ENCODE results near the gene SUGCT. TPM values are rescaled to one million over a fixed set of nuclear protein-coding genes. Genes with fewer than 3 reads are reported as not detected.

SUGCT gene
- total and polyA plus RNA-seq, 3 experiments from 2014 or later = 1.1 to 1.4 (median 1.3) TPM

DNA sequence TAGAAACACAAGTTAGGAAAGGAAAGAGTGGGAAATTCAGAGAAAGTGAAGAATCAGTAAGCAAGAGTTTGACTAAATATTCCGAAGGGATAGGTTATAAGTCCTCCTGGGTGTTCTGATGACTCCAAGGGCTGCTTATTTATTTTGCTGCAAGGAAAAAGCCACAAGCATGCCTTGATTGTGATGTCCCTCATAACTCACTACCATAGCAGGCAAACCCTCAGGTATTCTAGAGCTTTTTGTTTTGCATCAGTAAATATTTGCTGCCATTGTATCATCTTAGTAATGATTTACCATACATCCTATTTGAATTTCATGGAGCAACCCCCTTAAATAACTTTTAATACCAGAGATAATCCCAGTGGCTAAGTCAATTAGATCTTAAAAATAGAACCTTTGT, 688.1 kb downstream of the SUGCT start:
- Mint-ChIP-seq H3K4me3 (no peak overlapping the region), H3K27ac (no peak overlapping the region), H3K4me1 (no peaks in the 10 kb centered on the region), H3K9me3 (peaks cover 13 to 29% (median 19%) of the 10 kb centered on the region in 5 donors), H3K27me3 (peaks cover 0 to 2% of the 10 kb centered on the region in 2 donors), H3K36me3 (no peaks in the 10 kb centered on the region)
- H3K27ac ChIP-seq (ENCODE audit: low read depth, low read length) = no peak overlapping the region
- DNase-seq = no peak
- ChIA-PET CTCF (no interaction called here), POLR2A (no interaction called here)
- no peaks in the 10 kb centered on the region for H3K27me3 ChIP-seq (ENCODE audit: insufficient read depth, low read length, poor library complexity, severe bottlenecking)
- H3K4me1 ChIP-seq (ENCODE audit: insufficient read depth, low read length) = no peaks in the 10 kb centered on the region
- no peaks in the 10 kb centered on the region for H3K9me3 ChIP-seq (ENCODE audit: low read length)
- no peaks in the 10 kb centered on the region for H3K36me3 ChIP-seq (ENCODE audit: insufficient read depth, low read length)
- no peak overlapping the region for H3K4me3 ChIP-seq (ENCODE audit: low read length)

DNA sequence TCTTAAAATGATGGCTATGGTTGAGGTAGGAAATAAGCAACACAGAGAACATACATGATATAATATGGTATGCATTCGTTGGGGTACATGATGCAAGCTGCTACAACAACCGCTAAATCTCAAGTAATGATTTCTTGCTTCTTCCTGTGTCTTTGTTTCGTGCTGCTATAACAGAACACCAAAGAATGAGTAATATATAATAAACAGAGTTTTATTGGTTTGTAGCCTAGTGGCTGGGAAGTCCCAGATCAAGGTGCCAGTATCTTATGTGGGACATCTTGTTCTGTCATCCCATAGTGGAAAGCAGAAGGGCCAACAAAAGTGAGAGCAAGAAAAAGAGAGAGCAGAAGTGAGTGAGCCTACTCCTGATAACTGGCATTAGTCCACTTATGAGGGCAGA, 689.7 kb downstream of the SUGCT start:
- Histone ChIP-seq H3K4me1 (ENCODE audit: insufficient read depth, low read length) (no peaks in the 10 kb centered on the region), H3K9me3 (ENCODE audit: low read length) (no peaks in the 10 kb centered on the region), H3K27me3 (ENCODE audit: insufficient read depth, low read length, poor library complexity, severe bottlenecking) (no peaks in the 10 kb centered on the region), H3K4me3 (ENCODE audit: low read length) (no peak overlapping the region), H3K27ac (ENCODE audit: low read depth, low read length) (no peak overlapping the region), H3K36me3 (ENCODE audit: insufficient read depth, low read length) (no peaks in the 10 kb centered on the region)
- no peak for DNase-seq
- no peak overlapping the region for H3K27ac Mint-ChIP-seq
- H3K36me3 Mint-ChIP-seq = no peaks in the 10 kb centered on the region
- POLR2A ChIA-PET = no interaction called here
- CTCF ChIA-PET = no interaction called here
- H3K9me3 Mint-ChIP-seq = peaks cover 13 to 29% (median 15%) of the 10 kb centered on the region in 5 donors
- peaks cover 0 to 2% of the 10 kb centered on the region in 2 donors for H3K27me3 Mint-ChIP-seq
- no peak overlapping the region for H3K4me3 Mint-ChIP-seq
- H3K4me1 Mint-ChIP-seq = no peaks in the 10 kb centered on the region

DNA sequence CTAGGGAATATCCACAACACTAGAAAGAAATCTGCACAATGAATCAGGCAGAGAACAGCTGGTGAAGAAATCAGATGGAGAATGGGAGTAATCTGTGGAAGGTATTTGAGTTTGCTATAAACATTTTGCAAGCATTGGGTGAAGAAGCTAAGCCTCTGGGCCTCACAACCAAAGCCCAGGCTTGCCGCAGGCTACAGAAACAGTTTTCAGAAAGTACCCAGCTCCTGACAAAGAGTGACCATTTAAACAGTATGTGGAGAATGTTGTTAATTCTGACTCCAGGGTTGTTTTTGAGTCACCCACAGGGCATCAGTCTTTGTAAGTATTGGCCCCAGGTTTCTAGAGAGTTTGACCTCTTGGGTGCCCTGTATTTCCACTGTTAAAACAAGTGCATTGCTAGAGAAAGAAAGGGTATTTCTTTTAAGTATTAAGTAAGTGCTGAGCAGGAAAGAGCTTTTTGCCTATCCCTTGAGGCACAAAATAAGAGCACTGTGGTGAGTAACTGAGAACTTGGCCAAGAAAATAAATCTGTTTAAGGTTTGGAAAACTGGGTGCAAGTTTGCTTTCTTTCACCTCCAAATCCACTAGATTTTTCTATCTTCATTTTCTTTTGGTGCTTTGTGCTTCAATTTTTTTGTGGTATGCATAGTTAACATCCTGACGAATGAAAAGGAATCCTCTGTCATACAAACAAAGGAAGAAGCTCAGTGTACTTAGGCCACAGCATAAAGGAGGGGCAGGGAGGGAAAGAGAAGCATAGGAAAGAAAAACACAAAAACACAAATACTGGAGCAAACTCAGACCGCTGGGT, 691.8 kb downstream of the SUGCT start:
- Mint-ChIP-seq H3K36me3 (no peaks in the 10 kb centered on the region), H3K27ac (no peak overlapping the region), H3K4me3 (no peak overlapping the region), H3K27me3 (peaks cover 0 to 2% of the 10 kb centered on the region in 2 donors), H3K9me3 (peaks cover 15 to 38% (median 25%) of the 10 kb centered on the region in 5 donors), H3K4me1 (no peaks in the 10 kb centered on the region)
- ChIA-PET POLR2A (no interaction called here), CTCF (no interaction called here)
- H3K4me1 ChIP-seq (ENCODE audit: insufficient read depth, low read length) = no peaks in the 10 kb centered on the region
- DNase-seq = no peak
- no peaks in the 10 kb centered on the region for H3K9me3 ChIP-seq (ENCODE audit: low read length)
- H3K27me3 ChIP-seq (ENCODE audit: insufficient read depth, low read length, poor library complexity, severe bottlenecking) = no peaks in the 10 kb centered on the region
- no peaks in the 10 kb centered on the region for H3K36me3 ChIP-seq (ENCODE audit: insufficient read depth, low read length)
- no peak overlapping the region for H3K27ac ChIP-seq (ENCODE audit: low read depth, low read length)
- no peak overlapping the region for H3K4me3 ChIP-seq (ENCODE audit: low read length)

DNA sequence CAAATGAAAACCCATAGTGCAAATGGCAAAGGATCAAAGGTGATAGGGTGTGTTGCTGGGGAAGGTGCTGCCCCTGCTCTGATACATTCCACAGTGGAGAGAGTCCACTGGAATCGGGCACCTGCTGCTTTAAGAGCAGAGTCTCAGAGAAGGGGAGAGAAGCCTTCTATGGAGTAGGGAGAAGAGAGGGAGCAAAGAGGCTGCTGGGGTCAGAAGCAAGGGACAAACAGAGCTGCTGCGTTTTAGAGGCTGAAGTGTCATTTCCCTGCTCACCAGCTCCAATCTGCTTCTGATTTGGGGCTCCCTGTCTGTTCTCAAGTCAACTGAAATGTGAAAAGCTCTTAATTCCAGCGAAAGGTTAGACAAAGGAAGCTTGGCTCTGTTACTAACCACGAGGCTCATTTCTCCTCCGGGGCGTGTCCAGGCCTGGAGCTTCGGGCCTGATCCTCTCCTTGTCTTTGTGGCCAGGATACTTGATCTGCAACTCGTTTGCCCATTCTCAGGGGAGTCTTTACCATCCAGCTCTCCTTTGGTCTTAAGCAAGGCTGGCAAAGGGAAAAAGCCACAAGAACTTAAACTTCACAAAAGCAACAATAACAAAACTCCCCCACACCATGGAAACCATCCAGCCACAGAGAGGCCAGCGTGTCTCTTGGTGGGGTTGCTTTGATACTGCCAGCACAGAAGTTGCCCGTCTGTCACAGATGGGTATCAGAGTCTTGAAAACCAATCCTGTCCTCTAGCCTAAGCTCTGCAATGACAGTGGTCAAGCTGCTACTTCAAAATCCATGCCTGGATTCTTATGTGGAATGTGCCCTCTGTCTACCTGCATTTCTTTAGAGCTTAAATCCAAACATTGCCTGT, 692.6 kb downstream of the SUGCT start:
- H3K27me3 ChIP-seq (ENCODE audit: insufficient read depth, low read length, poor library complexity, severe bottlenecking) = no peaks in the 10 kb centered on the region
- no peaks in the 10 kb centered on the region for H3K36me3 ChIP-seq (ENCODE audit: insufficient read depth, low read length)
- H3K27ac ChIP-seq (ENCODE audit: low read depth, low read length) = no peak overlapping the region
- H3K9me3 ChIP-seq (ENCODE audit: low read length) = no peaks in the 10 kb centered on the region
- H3K4me1 ChIP-seq (ENCODE audit: insufficient read depth, low read length) = no peaks in the 10 kb centered on the region
- H3K27me3 Mint-ChIP-seq = peaks cover 0 to 2% of the 10 kb centered on the region in 2 donors
- H3K36me3 Mint-ChIP-seq = no peaks in the 10 kb centered on the region
- ChIA-PET POLR2A (no interaction called here), CTCF (no interaction called here)
- peaks cover 14 to 34% (median 22%) of the 10 kb centered on the region in 5 donors for H3K9me3 Mint-ChIP-seq
- no peak overlapping the region for H3K4me3 ChIP-seq (ENCODE audit: low read length)
- no peak overlapping the region for H3K27ac Mint-ChIP-seq
- DNase-seq = no peak
- no peaks in the 10 kb centered on the region for H3K4me1 Mint-ChIP-seq
- H3K4me3 Mint-ChIP-seq = no peak overlapping the region

DNA sequence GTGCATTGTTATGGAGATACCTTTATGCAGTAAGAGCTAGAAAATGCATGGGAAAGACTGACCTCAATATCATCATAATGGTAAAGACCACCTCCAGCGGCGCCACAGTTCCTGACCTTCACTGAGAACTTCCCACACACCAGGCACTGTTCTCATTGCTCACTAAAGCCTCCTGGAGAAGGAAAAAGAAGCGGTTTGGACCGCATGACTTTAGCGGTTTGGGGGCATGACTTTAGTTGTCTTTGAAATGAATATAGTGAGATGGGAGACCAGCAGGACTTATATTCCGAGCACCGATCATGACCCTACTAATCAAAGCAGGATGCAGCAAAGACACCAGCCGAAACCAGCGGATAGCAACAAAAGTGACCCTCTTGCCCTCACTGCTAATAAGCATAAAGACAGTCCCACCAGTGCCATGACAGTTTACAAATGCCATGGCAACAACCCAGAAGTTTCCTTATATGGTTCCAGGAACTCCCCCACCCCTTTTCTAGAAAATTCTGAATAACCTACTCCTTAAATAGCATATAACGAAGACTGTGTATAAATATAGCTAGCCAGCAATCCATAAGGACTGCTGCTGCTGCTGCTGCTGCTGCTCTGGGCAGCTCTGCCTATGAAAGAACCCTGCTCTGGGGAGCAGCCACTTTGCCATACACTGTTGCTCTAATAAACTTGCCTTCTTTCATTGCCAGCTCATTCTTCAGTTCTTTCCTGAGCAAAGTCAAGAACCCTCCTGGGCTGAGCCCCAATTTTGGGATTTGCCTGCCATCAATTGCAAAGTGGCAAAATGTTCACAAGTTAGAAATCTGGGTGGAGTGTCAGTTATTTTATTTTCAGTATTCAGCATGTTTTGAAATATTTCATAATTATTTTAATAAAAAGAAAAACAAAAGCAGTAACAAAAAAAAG, 694.1 kb downstream of the SUGCT start:
- no peak overlapping the region for H3K27ac ChIP-seq (ENCODE audit: low read depth, low read length)
- H3K27me3 ChIP-seq (ENCODE audit: insufficient read depth, low read length, poor library complexity, severe bottlenecking) = no peaks in the 10 kb centered on the region
- Mint-ChIP-seq H3K9me3 (peaks cover 3 to 26% (median 17%) of the 10 kb centered on the region in 5 donors), H3K4me3 (no peak overlapping the region), H3K4me1 (no peaks in the 10 kb centered on the region), H3K27me3 (peaks cover 0 to 2% of the 10 kb centered on the region in 2 donors), H3K36me3 (no peaks in the 10 kb centered on the region), H3K27ac (no peak overlapping the region)
- no peaks in the 10 kb centered on the region for H3K9me3 ChIP-seq (ENCODE audit: low read length)
- H3K36me3 ChIP-seq (ENCODE audit: insufficient read depth, low read length) = no peaks in the 10 kb centered on the region
- no peak for DNase-seq
- no peak overlapping the region for H3K4me3 ChIP-seq (ENCODE audit: low read length)
- ChIA-PET CTCF (no interaction called here), POLR2A (no interaction called here)
- no peaks in the 10 kb centered on the region for H3K4me1 ChIP-seq (ENCODE audit: insufficient read depth, low read length)

DNA sequence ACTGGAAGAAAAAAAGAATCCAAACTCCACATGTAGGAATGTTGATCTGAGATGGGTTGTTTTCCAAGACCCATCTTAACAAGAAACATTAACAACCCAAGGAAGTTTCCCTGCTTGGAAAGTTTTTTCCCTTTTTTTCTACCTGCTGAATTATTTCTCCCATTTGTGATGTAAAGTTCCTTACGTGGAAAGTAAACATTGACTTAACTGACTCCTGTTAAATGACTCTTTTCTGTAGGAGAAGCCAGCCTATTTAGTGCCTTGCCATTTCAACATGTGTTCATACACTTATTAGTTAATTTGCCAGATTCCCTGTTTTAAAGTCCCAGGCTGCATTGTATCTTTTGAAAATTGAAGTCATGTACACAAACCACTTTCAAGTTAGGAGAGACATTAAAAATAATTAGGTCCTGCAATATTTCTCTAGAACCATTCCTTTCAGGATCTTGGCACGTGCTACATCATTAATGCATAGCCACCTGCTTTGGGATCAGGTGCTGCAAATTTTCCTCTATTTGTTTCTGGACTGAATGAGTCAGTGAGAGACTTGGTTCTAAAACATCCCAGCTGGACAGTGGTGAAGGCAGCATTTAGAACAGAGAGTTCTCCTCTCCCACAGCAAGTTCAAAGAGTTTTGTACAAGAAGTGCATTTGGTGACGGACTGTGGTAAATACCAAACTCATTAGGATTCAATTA, 698.5 kb downstream of the SUGCT start:
- H3K27me3 ChIP-seq (ENCODE audit: insufficient read depth, low read length, poor library complexity, severe bottlenecking) = no peaks in the 10 kb centered on the region
- H3K4me3 Mint-ChIP-seq = no peak overlapping the region
- no peaks in the 10 kb centered on the region for H3K36me3 Mint-ChIP-seq
- POLR2A ChIA-PET = no interaction called here
- H3K27ac ChIP-seq (ENCODE audit: low read depth, low read length) = no peak overlapping the region
- H3K36me3 ChIP-seq (ENCODE audit: insufficient read depth, low read length) = no peaks in the 10 kb centered on the region
- CTCF ChIA-PET = no interaction called here
- no peaks in the 10 kb centered on the region for H3K4me1 ChIP-seq (ENCODE audit: insufficient read depth, low read length)
- DNase-seq = no peak
- no peaks in the 10 kb centered on the region for H3K9me3 ChIP-seq (ENCODE audit: low read length)
- no peak overlapping the region for H3K4me3 ChIP-seq (ENCODE audit: low read length)
- no peaks in the 10 kb centered on the region for H3K4me1 Mint-ChIP-seq
- no peaks in the 10 kb centered on the region for H3K27me3 Mint-ChIP-seq
- H3K27ac Mint-ChIP-seq = no peak overlapping the region
- H3K9me3 Mint-ChIP-seq = peaks cover 11 to 20% (median 17%) of the 10 kb centered on the region in 5 donors

DNA sequence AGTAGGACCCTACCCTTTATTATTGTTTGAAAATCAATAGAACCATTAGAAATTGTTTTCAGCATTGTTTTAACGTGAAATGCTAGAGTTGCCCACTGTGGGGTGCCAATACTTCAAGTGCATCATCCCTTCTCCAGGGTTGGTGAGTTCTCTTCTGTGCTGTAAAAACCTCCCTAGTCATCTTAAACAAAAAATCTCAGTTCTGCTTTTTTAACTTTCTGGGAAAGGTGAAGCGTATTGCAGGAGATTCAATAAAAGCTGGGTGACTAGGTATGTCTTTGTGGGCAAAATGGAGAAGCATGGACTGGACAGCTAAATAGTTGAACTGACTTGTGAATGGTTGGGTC, 699.1 kb downstream of the SUGCT start:
- H3K27me3 Mint-ChIP-seq = no peaks in the 10 kb centered on the region
- Histone ChIP-seq H3K4me1 (ENCODE audit: insufficient read depth, low read length) (no peaks in the 10 kb centered on the region), H3K4me3 (ENCODE audit: low read length) (no peak overlapping the region), H3K36me3 (ENCODE audit: insufficient read depth, low read length) (no peaks in the 10 kb centered on the region), H3K27ac (ENCODE audit: low read depth, low read length) (no peak overlapping the region), H3K9me3 (ENCODE audit: low read length) (no peaks in the 10 kb centered on the region), H3K27me3 (ENCODE audit: insufficient read depth, low read length, poor library complexity, severe bottlenecking) (no peaks in the 10 kb centered on the region)
- no peak overlapping the region for H3K27ac Mint-ChIP-seq
- H3K4me1 Mint-ChIP-seq = no peaks in the 10 kb centered on the region
- H3K9me3 Mint-ChIP-seq = peaks cover 17 to 23% (median 19%) of the 10 kb centered on the region in 5 donors
- no peaks in the 10 kb centered on the region for H3K36me3 Mint-ChIP-seq
- no peak overlapping the region for H3K4me3 Mint-ChIP-seq
- ChIA-PET CTCF (no interaction called here), POLR2A (no interaction called here)
- no peak for DNase-seq
